Mesendoderm (in vitro differentiated cells): ENCODE data around the gene PPP4R3B. TPM values are rescaled to one million over a fixed set of nuclear protein-coding genes. Genes with fewer than 3 reads are reported as not detected.

Experiments used
- DNase-seq: peaks from one replicate; pipeline ENCODE4 v3.0.0; 2013
- H2AK5ac ChIP-seq: 2 replicates; pipeline ENCODE4 v1.6.1; 2013; ENCODE audit warnings: low read length, inconsistent platforms
- H2BK120ac ChIP-seq: 2 replicates; pipeline ENCODE4 v1.6.1; 2013; ENCODE audit warnings: low read depth, mild to moderate bottlenecking, low read length, moderate library complexity, mixed read lengths
- H2BK15ac ChIP-seq: replicated peaks from 2 replicates; pipeline ENCODE4 v1.6.1; 2013; ENCODE audit warnings: low read depth, mild to moderate bottlenecking, moderate library complexity
- H2BK5ac ChIP-seq: 2 replicates; pipeline ENCODE4 v1.6.1; 2013; ENCODE audit warnings: low read length, inconsistent platforms
- H3K18ac ChIP-seq: 2 replicates; pipeline ENCODE4 v1.6.1; 2013; ENCODE audit warnings: mild to moderate bottlenecking, low read length, mixed read lengths
- H3K23ac ChIP-seq: one replicate; pipeline ENCODE4 v1.6.1; 2013; ENCODE audit warnings: low read length
- H3K27ac ChIP-seq: 2 replicates; pipeline ENCODE4 v1.5.1; 2013; ENCODE audit warnings: low read depth, mild to moderate bottlenecking, inconsistent platforms, low read length, moderate library complexity
- H3K27me3 ChIP-seq: 2 replicates; pipeline ENCODE4 v1.6.1; 2013; ENCODE audit warnings: low read length, control low read depth, mild to moderate bottlenecking, inconsistent platforms; ENCODE audit not compliant: insufficient read depth, poor library complexity
- H3K36me3 ChIP-seq: 2 replicates; pipeline ENCODE4 v1.6.1; 2013; ENCODE audit warnings: low read length, inconsistent platforms; ENCODE audit not compliant: control insufficient read depth, insufficient read depth
- H3K4ac ChIP-seq: one replicate; pipeline ENCODE4 v1.6.1; 2013; ENCODE audit warnings: low read depth, mild to moderate bottlenecking, low read length, moderate library complexity
- H3K4me1 ChIP-seq: 2 replicates; pipeline ENCODE4 v1.6.1; 2013; ENCODE audit warnings: low read depth, low read length, inconsistent platforms; ENCODE audit not compliant: control insufficient read depth
- H3K4me2 ChIP-seq: 2 replicates; pipeline ENCODE4 v1.6.1; 2013; ENCODE audit warnings: low read length
- H3K4me3 ChIP-seq: 2 replicates; pipeline ENCODE4 v1.5.1; 2013; ENCODE audit warnings: mild to moderate bottlenecking, low read length
- H3K56ac ChIP-seq: one replicate; pipeline ENCODE4 v1.6.1; 2013; ENCODE audit warnings: low read length
- H3K79me1 ChIP-seq: 2 replicates; pipeline ENCODE4 v1.6.1; 2013; ENCODE audit warnings: low read length, inconsistent platforms
- H3K79me2 ChIP-seq: 2 replicates; pipeline ENCODE4 v1.6.1; 2013; ENCODE audit warnings: mild to moderate bottlenecking, low read length; ENCODE audit not compliant: control insufficient read depth, insufficient read depth
- H3K9ac ChIP-seq: 2 replicates; pipeline ENCODE4 v1.6.1; 2013; ENCODE audit warnings: low read length, inconsistent platforms
- H4K5ac ChIP-seq: one replicate; pipeline ENCODE4 v1.6.1; 2013; ENCODE audit warnings: low read length
- H4K8ac ChIP-seq: one replicate; pipeline ENCODE4 v1.6.1; 2013; ENCODE audit warnings: low read depth, mild to moderate bottlenecking, control low read depth, low read length, moderate library complexity
- WGBS: extraction: QIAGEN DNeasy Blood & Tissue Kit; methylation state at CpG from one replicate; pipeline ENCODE4 v1.1.7; 2013; ENCODE audit warnings: low lambda C conversion rate, missing lambda C conversion rate; ENCODE audit not compliant: insufficient coverage; ENCODE audit errors: extremely low coverage; 5-methylcytosine and 5-hydroxymethylcytosine counted together
- small RNA-seq: library from polyadenylated mRNA; stranded (forward); fragments of <200 nt; extraction: miRNeasy Mini kit (QIAGEN cat#:217004); gene quantifications from one replicate; pipeline ENCODE3, GENCODE V24; 2013; ENCODE audit not compliant: insufficient read depth

Gene PPP4R3B

DNA sequence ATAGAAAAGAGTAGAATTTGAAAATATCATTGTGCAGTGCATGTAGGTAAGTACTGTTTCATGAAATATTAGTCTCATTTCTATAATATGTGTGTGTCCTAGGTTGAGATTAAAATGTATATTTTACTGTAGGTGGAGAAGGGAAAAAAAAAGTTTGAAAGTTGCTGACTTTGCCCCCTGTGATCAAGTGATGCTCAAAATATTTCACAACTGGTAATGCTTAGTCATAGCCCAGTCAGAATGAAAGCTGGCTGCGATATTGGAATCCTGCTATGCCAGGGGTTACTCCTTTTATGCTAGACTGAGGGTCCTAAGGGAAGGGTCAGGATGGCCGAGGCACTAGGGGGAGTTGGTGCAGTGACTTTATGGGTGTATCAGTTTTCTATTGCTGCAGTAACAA lies 117.4 kb downstream of the PPP4R3B start:
- Histone ChIP-seq H2BK15ac (no peak overlapping the region), H3K9ac (no peak overlapping the region), H3K36me3 (no peaks in the 10 kb centered on the region), H2BK5ac (no peak overlapping the region), H3K18ac (no peak overlapping the region), H3K23ac (no peak overlapping the region), H4K8ac (no peak overlapping the region), H3K4me1 (no peaks in the 10 kb centered on the region), H2BK120ac (no peak overlapping the region), H3K79me2 (no peaks in the 10 kb centered on the region), H3K4me2 (no peak overlapping the region), H3K27me3 (no peaks in the 10 kb centered on the region), H3K4ac (no peak overlapping the region), H3K56ac (no peak overlapping the region), H2AK5ac (no peak overlapping the region), H3K79me1 (no peaks in the 10 kb centered on the region), H3K27ac (no peak overlapping the region), H3K4me3 (no peak overlapping the region), H4K5ac (no peak overlapping the region)
- WGBS: no CpG with 5 or more reads among the region's 2 CpGs
- no peak for DNase-seq

DNA sequence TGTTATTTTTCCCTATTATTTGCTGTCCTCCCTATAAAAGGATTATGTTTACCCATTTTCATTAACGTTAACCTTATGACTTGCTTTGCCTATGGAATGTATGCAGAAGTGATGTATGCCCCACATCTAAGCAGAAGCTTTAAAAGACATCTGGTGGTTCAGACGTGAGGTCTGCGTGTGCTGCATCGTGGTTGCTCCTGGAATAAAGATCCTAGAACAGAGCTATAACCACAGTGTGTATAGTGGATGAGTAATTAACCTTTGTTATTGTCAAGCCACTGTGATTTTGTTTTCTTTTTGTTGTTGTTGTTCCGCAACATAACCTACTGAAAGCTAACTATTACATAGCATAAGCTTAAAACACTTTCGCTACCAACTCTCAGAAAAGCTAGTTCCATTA lies 118.8 kb downstream of the PPP4R3B start:
- DNase-seq: no peak
- Histone ChIP-seq H3K27ac (no peak overlapping the region), H3K56ac (no peak overlapping the region), H3K18ac (no peak overlapping the region), H4K5ac (no peak overlapping the region), H3K36me3 (no peaks in the 10 kb centered on the region), H4K8ac (no peak overlapping the region), H3K9ac (no peak overlapping the region), H3K23ac (no peak overlapping the region), H3K27me3 (no peaks in the 10 kb centered on the region), H3K4me1 (no peaks in the 10 kb centered on the region), H3K4me2 (no peak overlapping the region), H2BK120ac (no peak overlapping the region), H2AK5ac (no peak overlapping the region), H3K79me1 (no peaks in the 10 kb centered on the region), H2BK5ac (no peak overlapping the region), H3K79me2 (no peaks in the 10 kb centered on the region), H3K4me3 (no peak overlapping the region), H3K4ac (no peak overlapping the region), H2BK15ac (no peak overlapping the region)
- WGBS: no CpG with 5 or more reads among the region's 6 CpGs

Small RNA genes lying within 50 kb of the gene (small RNA-seq; reads per million reads assigned to genes)
- not detected for gene RF00586
- not detected for gene RNU6-634P
